ENCODE data around the gene SST.

Gene SST

GRCh38 chr3:187669675-187670504, at the start of gene SST:
Gene SST (minus strand): TSS chr3:187670394. CDS start chr3:187670291, 103 bp downstream.
- DNase-seq (ENCODE audit: low spot score): peak; percentile 61

- DNase-seq (ENCODE audit: low spot score): no peak
These were observed 49.6 kb upstream of the SST start for GRCh38 chr3:187719628-187720336.

- no peak for DNase-seq (ENCODE audit: low spot score)
These were observed 48.6 kb upstream of the SST start for GRCh38 chr3:187718802-187719201.

- DNase-seq (ENCODE audit: low spot score): no peak
These were observed 47.4 kb upstream of the SST start for GRCh38 chr3:187717572-187717971.

- peak; percentile 71 for DNase-seq (ENCODE audit: low spot score)
These were observed 44.3 kb upstream of the SST start for GRCh38 chr3:187714404-187714979.

GRCh38 chr3:187713504-187713903, 43.3 kb upstream of the SST start:
- no peak for DNase-seq (ENCODE audit: low spot score)

GRCh38 chr3:187709155-187709554, 39.0 kb upstream of the SST start:
- DNase-seq (ENCODE audit: low spot score): peak; percentile 52

GRCh38 chr3:187708696-187709095, 38.5 kb upstream of the SST start:
- no peak for DNase-seq (ENCODE audit: low spot score)

GRCh38 chr3:187706971-187707370, 36.8 kb upstream of the SST start:
- no peak for DNase-seq (ENCODE audit: low spot score)

- DNase-seq (ENCODE audit: low spot score): no peak
These were observed 35.0 kb upstream of the SST start for GRCh38 chr3:187705164-187705563.

- DNase-seq (ENCODE audit: low spot score): no peak
These were observed 32.4 kb upstream of the SST start, which contains the start of gene RTP2 for GRCh38 chr3:187702507-187703033. Gene RTP2 (minus strand): TSS chr3:187702557. CDS start chr3:187702128, 429 bp downstream.

- DNase-seq (ENCODE audit: low spot score): no peak
These were observed 30.1 kb upstream of the SST start for GRCh38 chr3:187700249-187700648.

- no peak for DNase-seq (ENCODE audit: low spot score)
These were observed 28.6 kb upstream of the SST start for GRCh38 chr3:187698499-187699399.

- DNase-seq (ENCODE audit: low spot score): no peak
These were observed 25.8 kb upstream of the SST start for GRCh38 chr3:187696021-187696420.

- no peak for DNase-seq (ENCODE audit: low spot score)
These were observed 25.3 kb upstream of the SST start for GRCh38 chr3:187695449-187695848.

GRCh38 chr3:187694801-187695200, 24.6 kb upstream of the SST start:
- no peak for DNase-seq (ENCODE audit: low spot score)

- no peak for DNase-seq (ENCODE audit: low spot score)
These were observed 23.2 kb upstream of the SST start for GRCh38 chr3:187693431-187693830.

- DNase-seq (ENCODE audit: low spot score): no peak
These were observed 19.8 kb upstream of the SST start for GRCh38 chr3:187689984-187690383.

- DNase-seq (ENCODE audit: low spot score): no peak
These were observed 16.6 kb upstream of the SST start for GRCh38 chr3:187686621-187687273.

GRCh38 chr3:187685948-187686347, 15.8 kb upstream of the SST start:
- no peak for DNase-seq (ENCODE audit: low spot score)

GRCh38 chr3:187684880-187685279, 14.7 kb upstream of the SST start:
- DNase-seq (ENCODE audit: low spot score): no peak

Data from HuH-7 (cell line).